Spleen (tissue), 11 donors: Measurements from ENCODE around the gene SLC4A1AP. TPM values are rescaled to one million over a fixed set of nuclear protein-coding genes. Genes with fewer than 3 reads are reported as not detected.

Experiments used
- DNase-seq: peaks from one replicate; pipeline ENCODE4 v3.0.0-alpha.2; 2020
- H3K27ac ChIP-seq, 8 donors: fragments of 200-600 bp; sonication (generic) in 7 of 8; 1 replicate in 4 of 8; 2 replicates in 4 of 8; pipeline versions ENCODE4 v1.5.0 to v1.8.0; 2016 to 2021; ENCODE audit warnings: inconsistent platforms in 4 of 8, mild to moderate bottlenecking in 4 of 8, moderate library complexity in 1 of 8
- H3K27me3 ChIP-seq, 7 donors: fragments of 200-600 bp; sonication (generic) in 6 of 7; replicated peaks in 1 of 7; 1 replicate in 4 of 7; 2 replicates in 3 of 7; pipeline versions ENCODE4 v1.5.0 to v1.8.0; 2016 to 2021; ENCODE audit warnings: inconsistent platforms in 3 of 7, mild to moderate bottlenecking in 1 of 7
- H3K36me3 ChIP-seq, 6 donors: fragments of 200-600 bp; sonication (generic) in 5 of 6; 1 replicate in 4 of 6; 2 replicates in 2 of 6; pipeline versions ENCODE4 v1.5.0 to v1.8.0; 2016 to 2021; ENCODE audit warnings: inconsistent platforms in 2 of 6
- H3K4me1 ChIP-seq, 6 donors: fragments of 200-600 bp; sonication (generic) in 5 of 6; 1 replicate in 3 of 6; 2 replicates in 3 of 6; pipeline versions ENCODE4 v1.5.0 to v1.8.0; 2016 to 2021; ENCODE audit warnings: inconsistent platforms in 3 of 6
- H3K4me3 ChIP-seq, 8 donors: fragments of 200-600 bp; sonication (generic) in 7 of 8; 1 replicate in 4 of 8; 2 replicates in 4 of 8; pipeline versions ENCODE4 v1.5.0 to v1.8.0; 2016 to 2021; ENCODE audit warnings: inconsistent platforms in 4 of 8, mild to moderate bottlenecking in 4 of 8, moderate library complexity in 2 of 8
- H3K9me3 ChIP-seq, 8 donors: fragments of 200-600 bp; sonication (generic) in 7 of 8; 1 replicate in 4 of 8; 2 replicates in 4 of 8; pipeline versions ENCODE4 v1.5.0 to v1.8.0; 2016 to 2021; ENCODE audit warnings: inconsistent platforms in 4 of 8
- POLR2A ChIP-seq, 3 donors: fragments of 450-650 bp; IDR thresholded peaks; one replicate each; pipeline ENCODE4 v1.5.1; 2017; ENCODE audit warnings: antibody characterized with exemption in 3 of 3, mild to moderate bottlenecking in 1 of 3
- POLR2AphosphoS5 ChIP-seq, 3 donors: sonication (generic); formaldehyde crosslinking; IDR thresholded peaks; one replicate each; pipeline ENCODE4 v1.5.1; 2017; ENCODE audit warnings: antibody characterized with exemption in 3 of 3
- WGBS, 5 donors: extraction: QIAGEN DNeasy Blood & Tissue Kit in 3 of 5; methylation state at CpG; one replicate each; pipeline versions ENCODE4 v1.1.5 to v1.1.7; 2013 to 2018; 5-methylcytosine and 5-hydroxymethylcytosine counted together
- intact Hi-C: fragments of 100-400 bp; cut with DNase I; formaldehyde crosslinking; loops from one replicate; pipeline ENCODE4 v1.15.0; 2023; ENCODE audit warnings: low total_unique reads
- polyA plus RNA-seq, 3 donors: library from polyadenylated mRNA; stranded (reverse); fragments of 200-250 nt; gene quantifications; one replicate each; pipeline ENCODE4 v1.2.1, GENCODE V29; 2013
- total RNA-seq, 7 donors: library from RNA; depleted of rRNA in 3 of 7; stranded (reverse); fragments of >200 nt in 3 of 7; fragmentation: NEBNext Ultra II Directional in 4 of 7; extraction: Animal tissue kit (Norgen Biotek cat#: 25700) in 4 of 7; gene quantifications; one replicate each; pipeline versions ENCODE4 v1.1.0 to v1.2.1, GENCODE V29; 2016 to 2021
- TF ChIP-seq, protein P1 (sequence below), 11 experiments: fragments of 200-600 bp in 7 of 11; fragments of 450-650 bp in 4 of 11; sonication (generic) in 4 of 11; IDR thresholded peaks in 8 of 11; conservative IDR thresholded peaks in 3 of 11; 1 replicate in 7 of 11; 2 replicates in 4 of 11; pipeline versions ENCODE4 v1.4.0 to v1.8.0; 2016 to 2021; ENCODE audit warnings: antibody characterized with exemption in 11 of 11, inconsistent platforms in 4 of 11, mild to moderate bottlenecking in 1 of 11
- donor health status: healthy with polysubstance abuse.
- donor health status: DM: no; HTN: no; CAD: no; lungs with moderate emphysema.
- donor health status: DM: no; HTN: no; CAD: no.
- donor health status: Bipolar disorder and iron deficiency.
- donor health status: healthy.
- donor health status: DM: no; HTN: no; CAD: no.
- donor health status: DM: yes; HTN: yes; CAD: no.

Gene SLC4A1AP
- total and polyA plus RNA-seq, 10 donors: 10.5 to 25.4 (median 19.1) TPM

- TF ChIP-seq, protein P1, sequence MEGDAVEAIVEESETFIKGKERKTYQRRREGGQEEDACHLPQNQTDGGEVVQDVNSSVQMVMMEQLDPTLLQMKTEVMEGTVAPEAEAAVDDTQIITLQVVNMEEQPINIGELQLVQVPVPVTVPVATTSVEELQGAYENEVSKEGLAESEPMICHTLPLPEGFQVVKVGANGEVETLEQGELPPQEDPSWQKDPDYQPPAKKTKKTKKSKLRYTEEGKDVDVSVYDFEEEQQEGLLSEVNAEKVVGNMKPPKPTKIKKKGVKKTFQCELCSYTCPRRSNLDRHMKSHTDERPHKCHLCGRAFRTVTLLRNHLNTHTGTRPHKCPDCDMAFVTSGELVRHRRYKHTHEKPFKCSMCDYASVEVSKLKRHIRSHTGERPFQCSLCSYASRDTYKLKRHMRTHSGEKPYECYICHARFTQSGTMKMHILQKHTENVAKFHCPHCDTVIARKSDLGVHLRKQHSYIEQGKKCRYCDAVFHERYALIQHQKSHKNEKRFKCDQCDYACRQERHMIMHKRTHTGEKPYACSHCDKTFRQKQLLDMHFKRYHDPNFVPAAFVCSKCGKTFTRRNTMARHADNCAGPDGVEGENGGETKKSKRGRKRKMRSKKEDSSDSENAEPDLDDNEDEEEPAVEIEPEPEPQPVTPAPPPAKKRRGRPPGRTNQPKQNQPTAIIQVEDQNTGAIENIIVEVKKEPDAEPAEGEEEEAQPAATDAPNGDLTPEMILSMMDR (IDR thresholded peaks at IDR 0.05 in 8 of 11, conservative IDR thresholded peaks at IDR 0.05 in 3 of 11): no peak
- TF ChIP-seq POLR2AphosphoS5 (IDR thresholded peaks at IDR 0.05) (no peak), POLR2A (IDR thresholded peaks at IDR 0.05) (no peak)
- intact Hi-C loops: no loop called here
- DNase-seq: no peak
- Histone ChIP-seq H3K9me3 (no peaks in the 10 kb centered on the region), H3K4me1 (peaks cover 0 to 2% (median 0%) of the 10 kb centered on the region in 6 donors), H3K27ac (no peak overlapping the region), H3K4me3 (no peak overlapping the region), H3K36me3 (peaks cover 14 to 100% (median 98%) of the 10 kb centered on the region in 6 donors), H3K27me3 (no peaks in the 10 kb centered on the region)
- WGBS, 5 donors: 87 to 91% (median 89%) methylated on average over 1 of the region's 1 CpG
These were observed 10.9 kb upstream of the SLC4A1AP start for GRCh38 chr2:27652790-27653189.

DNA sequence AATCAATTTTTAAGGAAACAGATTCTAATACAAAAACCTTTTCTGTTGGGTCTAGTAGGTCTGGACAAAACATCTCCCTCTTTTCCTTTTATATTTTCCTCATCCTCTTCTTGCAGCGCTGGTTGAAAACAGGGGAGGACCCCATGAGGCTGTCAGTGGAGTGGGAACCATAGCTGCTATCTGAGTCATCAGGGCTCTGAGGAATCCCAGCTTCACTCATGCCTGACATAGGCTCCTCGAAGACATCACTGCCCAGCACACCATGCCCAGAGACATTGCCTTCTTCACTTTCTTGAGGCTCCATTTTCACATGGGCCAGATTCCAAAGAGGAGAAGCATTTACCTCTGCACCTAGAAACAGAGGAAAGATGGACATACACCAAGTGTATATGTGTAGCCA lies 10.3 kb upstream of the SLC4A1AP start:
- WGBS, 5 donors: 90 to 98% (median 92%) methylated on average over 2 of the region's 2 CpGs
- no peak overlapping the region for H3K27ac ChIP-seq
- intact Hi-C loops: no loop called here
- peaks cover 13 to 100% (median 93%) of the 10 kb centered on the region in 6 donors for H3K36me3 ChIP-seq
- no peaks in the 10 kb centered on the region for H3K27me3 ChIP-seq
- TF ChIP-seq POLR2A (IDR thresholded peaks at IDR 0.05): no peak
- TF ChIP-seq POLR2AphosphoS5 (IDR thresholded peaks at IDR 0.05): no peak
- TF ChIP-seq, protein P1 (IDR thresholded peaks at IDR 0.05 in 8 of 11, conservative IDR thresholded peaks at IDR 0.05 in 3 of 11): no peak
- no peak overlapping the region for H3K4me3 ChIP-seq
- H3K4me1 ChIP-seq: peaks cover 0 to 8% (median 2%) of the 10 kb centered on the region in 6 donors
- no peak for DNase-seq
- H3K9me3 ChIP-seq: no peaks in the 10 kb centered on the region

GRCh38 chr2:27655155-27655951 lies 8.3 kb upstream of the SLC4A1AP start:
- peaks cover 0 to 25% (median 14%) of the 10 kb centered on the region in 6 donors for H3K4me1 ChIP-seq
- peaks cover 13 to 100% (median 87%) of the 10 kb centered on the region in 6 donors for H3K36me3 ChIP-seq
- no peak for DNase-seq
- 89 to 94% (median 93%) methylated on average over 7 of the region's 7 CpGs for WGBS, 5 donors
- no peaks in the 10 kb centered on the region for H3K27me3 ChIP-seq
- intact Hi-C loops: no loop called here
- H3K9me3 ChIP-seq: no peaks in the 10 kb centered on the region
- H3K4me3 ChIP-seq: no peak overlapping the region
- TF ChIP-seq POLR2AphosphoS5 (IDR thresholded peaks at IDR 0.05): no peak
- no peak for TF ChIP-seq POLR2A (IDR thresholded peaks at IDR 0.05)
- TF ChIP-seq, protein P1 (IDR thresholded peaks at IDR 0.05 in 8 of 11, conservative IDR thresholded peaks at IDR 0.05 in 3 of 11): no peak
- no peak overlapping the region for H3K27ac ChIP-seq

DNA sequence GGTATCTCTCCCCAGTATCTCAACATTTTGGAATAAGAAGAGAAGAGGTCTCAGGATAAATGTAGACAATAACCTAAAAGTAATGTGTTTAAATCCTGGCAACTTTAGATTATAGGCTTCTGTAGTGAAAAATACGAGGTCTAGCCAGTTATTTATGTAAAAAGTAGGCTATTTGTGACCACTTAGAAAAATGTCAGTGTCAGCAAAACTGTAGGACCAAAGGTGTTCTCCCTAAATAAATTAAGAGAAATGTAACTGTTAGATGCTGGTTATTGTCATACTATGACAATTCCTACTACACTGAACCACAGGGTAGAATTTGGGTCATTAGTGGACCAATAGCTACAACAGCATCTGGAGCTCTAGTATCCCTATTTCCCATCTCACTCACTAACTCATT lies 2.3 kb upstream of the SLC4A1AP start:
- Histone ChIP-seq H3K4me1 (peaks cover 25 to 76% (median 49%) of the 10 kb centered on the region in 6 donors), H3K9me3 (no peaks in the 10 kb centered on the region), H3K27me3 (no peaks in the 10 kb centered on the region), H3K27ac (no peak overlapping the region), H3K36me3 (peaks cover 4 to 58% (median 45%) of the 10 kb centered on the region in 6 donors), H3K4me3 (no peak overlapping the region)
- 86 to 97% (median 91%) methylated on average over 1 of the region's 1 CpG for WGBS, 5 donors
- no peak for DNase-seq
- intact Hi-C loops: no loop called here
- TF ChIP-seq POLR2A (IDR thresholded peaks at IDR 0.05) (no peak), POLR2AphosphoS5 (IDR thresholded peaks at IDR 0.05) (no peak)
- TF ChIP-seq, protein P1 (IDR thresholded peaks at IDR 0.05 in 8 of 11, conservative IDR thresholded peaks at IDR 0.05 in 3 of 11): no peak
